WTC11 (cell line): ENCODE results near the gene TAS2R43. TPM values are rescaled to one million over a fixed set of nuclear protein-coding genes. Genes with fewer than 3 reads are reported as not detected.

ENCODE experiments used
- ATAC-seq: fragments of 200-7000 bp; cut with Tn5 transposase; 2 replicates; pipeline ENCODE4 v1.10.0; 2021; ENCODE audit warnings: mild to moderate bottlenecking, moderate library complexity
- CTCF ChIA-PET: fragments of 300-600 bp; sonication (Branson Sonifier 250); formaldehyde crosslinking; loops from one replicate; lab custom pipeline; 2021; ENCODE audit warnings: antibody characterized with exemption; lab: Charles Lee
- POLR2A ChIA-PET: fragments of 350-600 bp; sonication (Branson Sonifier 250); formaldehyde crosslinking; loops from one replicate; lab custom pipeline; 2021; ENCODE audit warnings: antibody characterized with exemption; lab: Charles Lee
- DNase-seq: peaks from one replicate; pipeline ENCODE4 v3.0.0; 2021; ENCODE audit warnings: low spot score
- H3K27ac Mint-ChIP-seq: 2 replicates; pipeline ENCODE4 v1.8.0; 2021; ENCODE audit warnings: mixed read lengths
- H3K27me3 Mint-ChIP-seq: 2 replicates; pipeline ENCODE4 v1.8.0; 2021; ENCODE audit warnings: low read depth, mild to moderate bottlenecking, moderate library complexity, mixed read lengths
- H3K36me3 Mint-ChIP-seq: 2 replicates; pipeline ENCODE4 v1.8.0; 2021; ENCODE audit warnings: mixed read lengths
- H3K4me1 Mint-ChIP-seq: 2 replicates; pipeline ENCODE4 v1.8.0; 2022; ENCODE audit warnings: mixed read lengths
- H3K4me3 Mint-ChIP-seq: 2 replicates; pipeline ENCODE4 v1.8.0; 2021; ENCODE audit warnings: mild to moderate bottlenecking, moderate library complexity, mixed read lengths
- H3K9me3 Mint-ChIP-seq: 2 replicates; pipeline ENCODE4 v1.8.0; 2021; ENCODE audit warnings: mixed read lengths
- AFF4 ChIP-seq: sonication (generic); formaldehyde crosslinking; IDR thresholded peaks from 2 replicates; pipeline ENCODE4 v1.8.1; 2023; ENCODE audit warnings: mild to moderate bottlenecking, missing genetic modification reagents, borderline replicate concordance
- ERG ChIP-seq: fragments of 250-450 bp; sonication (Bioruptor Pico); IDR thresholded peaks from 2 replicates; pipeline ENCODE4 v1.8.0; 2021; ENCODE audit warnings: mild to moderate bottlenecking
- ESRRA ChIP-seq: sonication (generic); formaldehyde crosslinking; IDR thresholded peaks from 2 replicates; pipeline ENCODE4 v1.8.1; 2022; ENCODE audit warnings: mild to moderate bottlenecking, missing genetic modification reagents, borderline replicate concordance
- HMGXB4 ChIP-seq: sonication (generic); formaldehyde crosslinking; IDR thresholded peaks from 2 replicates; pipeline ENCODE4 v1.8.1; 2023; ENCODE audit warnings: mild to moderate bottlenecking, moderate library complexity, missing genetic modification reagents
- IRF2 ChIP-seq: sonication (generic); formaldehyde crosslinking; IDR thresholded peaks from 2 replicates; pipeline ENCODE4 v1.8.0; 2022; ENCODE audit warnings: low read depth, missing genetic modification reagents, borderline replicate concordance
- MAX ChIP-seq: sonication (generic); formaldehyde crosslinking; IDR thresholded peaks from 2 replicates; pipeline ENCODE4 v1.8.0; 2022; ENCODE audit warnings: mild to moderate bottlenecking, missing genetic modification reagents
- NFATC4 ChIP-seq: fragments of 250-450 bp; sonication (Bioruptor Pico); IDR thresholded peaks from 2 replicates; pipeline ENCODE4 v1.9.0; 2021; ENCODE audit warnings: mild to moderate bottlenecking
- NR1H2 ChIP-seq: sonication (generic); formaldehyde crosslinking; IDR thresholded peaks from 2 replicates; pipeline ENCODE4 v1.9.0; 2021; ENCODE audit warnings: mild to moderate bottlenecking, moderate library complexity, missing genetic modification reagents
- PRRX2 ChIP-seq: fragments of 250-450 bp; sonication (Bioruptor Pico); IDR thresholded peaks from 2 replicates; pipeline ENCODE4 v1.8.0; 2021; ENCODE audit warnings: mild to moderate bottlenecking
- TEAD1 ChIP-seq: sonication (generic); formaldehyde crosslinking; IDR thresholded peaks from 2 replicates; pipeline ENCODE4 v1.8.0; 2022; ENCODE audit warnings: mild to moderate bottlenecking, missing genetic modification reagents
- USF1 ChIP-seq: sonication (generic); formaldehyde crosslinking; IDR thresholded peaks from 2 replicates; pipeline ENCODE4 v1.8.0; 2022; ENCODE audit warnings: mild to moderate bottlenecking, missing genetic modification reagents
- USF2 ChIP-seq: sonication (generic); formaldehyde crosslinking; IDR thresholded peaks from 2 replicates; pipeline ENCODE4 v1.8.1; 2023; ENCODE audit warnings: mild to moderate bottlenecking, missing genetic modification reagents, moderate library complexity
- ZNF138 ChIP-seq: sonication (generic); formaldehyde crosslinking; conservative IDR thresholded peaks from 2 replicates; pipeline ENCODE4 v1.8.1; 2022; ENCODE audit warnings: mild to moderate bottlenecking, moderate library complexity, missing genetic modification reagents
- ZNF232 ChIP-seq: sonication (generic); formaldehyde crosslinking; IDR thresholded peaks from 2 replicates; pipeline ENCODE4 v1.8.0; 2022; ENCODE audit warnings: mild to moderate bottlenecking, missing genetic modification reagents
- ZNF263 ChIP-seq: sonication (generic); formaldehyde crosslinking; IDR thresholded peaks from 2 replicates; pipeline ENCODE4 v1.8.1; 2022; ENCODE audit warnings: low read depth, mild to moderate bottlenecking, moderate library complexity, missing genetic modification reagents
- total RNA-seq: library from RNA; stranded (reverse); gene quantifications from 3 replicates; pipeline ENCODE4 v1.2.3, GENCODE V29; 2021
- TF ChIP-seq, protein P1 (sequence below): sonication (generic); formaldehyde crosslinking; IDR thresholded peaks from 2 replicates; pipeline ENCODE4 v1.8.0; 2023; ENCODE audit warnings: missing genetic modification reagents
- TF ChIP-seq, protein P2 (sequence below): sonication (generic); formaldehyde crosslinking; IDR thresholded peaks from 2 replicates; pipeline ENCODE4 v1.8.0; 2023; ENCODE audit warnings: mild to moderate bottlenecking, missing genetic modification reagents
- TF ChIP-seq, protein P3 (sequence below): fragments of 250-450 bp; sonication (Bioruptor Pico); IDR thresholded peaks from 2 replicates; pipeline ENCODE4 v1.9.0; 2021; ENCODE audit warnings: mild to moderate bottlenecking, borderline replicate concordance

Gene TAS2R43
- total RNA-seq, 1 experiment from 2014 or later = 0.28 TPM

DNA sequence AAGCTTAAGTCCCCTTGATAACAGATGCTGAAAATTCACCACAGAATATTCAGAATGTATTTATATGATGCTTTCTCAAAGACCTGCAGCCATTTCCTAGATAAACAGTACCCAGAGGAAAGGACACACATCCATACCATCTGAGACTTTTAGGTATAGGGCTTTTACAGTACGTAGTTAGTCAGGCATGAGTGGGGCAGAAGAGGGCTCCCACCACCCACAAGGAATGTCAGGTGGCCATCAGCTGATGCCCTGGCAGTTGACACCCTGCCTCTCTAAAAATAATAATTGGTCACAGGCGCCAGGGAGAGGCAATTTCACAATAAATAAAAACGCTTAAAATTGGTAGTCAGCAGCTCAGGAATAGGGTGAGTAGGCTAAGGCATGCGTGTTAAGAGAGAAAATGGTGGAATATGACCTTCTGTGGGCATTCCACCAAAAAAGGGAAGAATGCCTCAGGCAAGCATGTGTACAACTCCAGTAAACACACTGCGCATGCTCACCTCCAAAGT lies 22.2 kb downstream of the TAS2R43 start:
- Mint-ChIP-seq H3K27me3 (peaks cover 24% of the 10 kb centered on the region), H3K4me3 (no peak overlapping the region), H3K9me3 (0 out of 2 replicates have a peak, but pooled peaks cover 5% of the 10 kb centered on the region), H3K36me3 (no peaks in the 10 kb centered on the region), H3K4me1 (peaks cover 17% of the 10 kb centered on the region), H3K27ac (no peak overlapping the region)
- ATAC-seq (no peak), DNase-seq (no peak)
- POLR2A ChIA-PET = interaction anchor here (0.6 kb wide), 1 partner anchor 56 kb away, joined by 3 read pairs; no protein-coding TSS in a partner anchor
- TF ChIP-seq NR1H2 = no peak
- no peak for TF ChIP-seq NFATC4
- TF ChIP-seq IRF2 (CRISPR knock-in tag) = no peak
- no peak for TF ChIP-seq PRRX2 (CRISPR knock-in tag)
- TF ChIP-seq ZNF232 = no peak
- TF ChIP-seq ZNF138 (CRISPR knock-in tag) = no peak
- CTCF ChIA-PET = interaction anchor here (0.6 kb wide), 1 partner anchor 112 kb away, joined by 3 read pairs; no protein-coding TSS in a partner anchor

GRCh38 chr12:11067514-11067913 lies 24.6 kb downstream of the TAS2R43 start:
- peaks cover 14% of the 10 kb centered on the region for H3K27me3 Mint-ChIP-seq
- ChIA-PET POLR2A (no interaction called here), CTCF (no interaction called here)
- no peak overlapping the region for H3K4me3 Mint-ChIP-seq
- H3K27ac Mint-ChIP-seq = no peak overlapping the region
- no peaks in the 10 kb centered on the region for H3K36me3 Mint-ChIP-seq
- H3K4me1 Mint-ChIP-seq = peaks cover 17% of the 10 kb centered on the region
- H3K9me3 Mint-ChIP-seq = 0 out of 2 replicates have a peak, but pooled peaks cover 5% of the 10 kb centered on the region
- DNase-seq (no peak), ATAC-seq (no peak)
- no peak for TF ChIP-seq HMGXB4 (CRISPR knock-in tag)
- no peak for TF ChIP-seq ESRRA (CRISPR knock-in tag)
- no peak for TF ChIP-seq USF1 (CRISPR knock-in tag)
- no peak for TF ChIP-seq ERG
- TF ChIP-seq, protein P1, sequence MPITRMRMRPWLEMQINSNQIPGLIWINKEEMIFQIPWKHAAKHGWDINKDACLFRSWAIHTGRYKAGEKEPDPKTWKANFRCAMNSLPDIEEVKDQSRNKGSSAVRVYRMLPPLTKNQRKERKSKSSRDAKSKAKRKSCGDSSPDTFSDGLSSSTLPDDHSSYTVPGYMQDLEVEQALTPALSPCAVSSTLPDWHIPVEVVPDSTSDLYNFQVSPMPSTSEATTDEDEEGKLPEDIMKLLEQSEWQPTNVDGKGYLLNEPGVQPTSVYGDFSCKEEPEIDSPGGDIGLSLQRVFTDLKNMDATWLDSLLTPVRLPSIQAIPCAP (CRISPR knock-in tag) = no peak
- no peak for TF ChIP-seq USF2 (CRISPR knock-in tag)
- TF ChIP-seq ZNF263 (CRISPR knock-in tag) = no peak
- no peak for TF ChIP-seq TEAD1 (CRISPR knock-in tag)
- TF ChIP-seq, protein P2, sequence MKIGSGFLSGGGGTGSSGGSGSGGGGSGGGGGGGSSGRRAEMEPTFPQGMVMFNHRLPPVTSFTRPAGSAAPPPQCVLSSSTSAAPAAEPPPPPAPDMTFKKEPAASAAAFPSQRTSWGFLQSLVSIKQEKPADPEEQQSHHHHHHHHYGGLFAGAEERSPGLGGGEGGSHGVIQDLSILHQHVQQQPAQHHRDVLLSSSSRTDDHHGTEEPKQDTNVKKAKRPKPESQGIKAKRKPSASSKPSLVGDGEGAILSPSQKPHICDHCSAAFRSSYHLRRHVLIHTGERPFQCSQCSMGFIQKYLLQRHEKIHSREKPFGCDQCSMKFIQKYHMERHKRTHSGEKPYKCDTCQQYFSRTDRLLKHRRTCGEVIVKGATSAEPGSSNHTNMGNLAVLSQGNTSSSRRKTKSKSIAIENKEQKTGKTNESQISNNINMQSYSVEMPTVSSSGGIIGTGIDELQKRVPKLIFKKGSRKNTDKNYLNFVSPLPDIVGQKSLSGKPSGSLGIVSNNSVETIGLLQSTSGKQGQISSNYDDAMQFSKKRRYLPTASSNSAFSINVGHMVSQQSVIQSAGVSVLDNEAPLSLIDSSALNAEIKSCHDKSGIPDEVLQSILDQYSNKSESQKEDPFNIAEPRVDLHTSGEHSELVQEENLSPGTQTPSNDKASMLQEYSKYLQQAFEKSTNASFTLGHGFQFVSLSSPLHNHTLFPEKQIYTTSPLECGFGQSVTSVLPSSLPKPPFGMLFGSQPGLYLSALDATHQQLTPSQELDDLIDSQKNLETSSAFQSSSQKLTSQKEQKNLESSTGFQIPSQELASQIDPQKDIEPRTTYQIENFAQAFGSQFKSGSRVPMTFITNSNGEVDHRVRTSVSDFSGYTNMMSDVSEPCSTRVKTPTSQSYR (CRISPR knock-in tag) = no peak
- no peak for TF ChIP-seq MAX (CRISPR knock-in tag)
- TF ChIP-seq AFF4 (CRISPR knock-in tag) = no peak
- TF ChIP-seq, protein P3, sequence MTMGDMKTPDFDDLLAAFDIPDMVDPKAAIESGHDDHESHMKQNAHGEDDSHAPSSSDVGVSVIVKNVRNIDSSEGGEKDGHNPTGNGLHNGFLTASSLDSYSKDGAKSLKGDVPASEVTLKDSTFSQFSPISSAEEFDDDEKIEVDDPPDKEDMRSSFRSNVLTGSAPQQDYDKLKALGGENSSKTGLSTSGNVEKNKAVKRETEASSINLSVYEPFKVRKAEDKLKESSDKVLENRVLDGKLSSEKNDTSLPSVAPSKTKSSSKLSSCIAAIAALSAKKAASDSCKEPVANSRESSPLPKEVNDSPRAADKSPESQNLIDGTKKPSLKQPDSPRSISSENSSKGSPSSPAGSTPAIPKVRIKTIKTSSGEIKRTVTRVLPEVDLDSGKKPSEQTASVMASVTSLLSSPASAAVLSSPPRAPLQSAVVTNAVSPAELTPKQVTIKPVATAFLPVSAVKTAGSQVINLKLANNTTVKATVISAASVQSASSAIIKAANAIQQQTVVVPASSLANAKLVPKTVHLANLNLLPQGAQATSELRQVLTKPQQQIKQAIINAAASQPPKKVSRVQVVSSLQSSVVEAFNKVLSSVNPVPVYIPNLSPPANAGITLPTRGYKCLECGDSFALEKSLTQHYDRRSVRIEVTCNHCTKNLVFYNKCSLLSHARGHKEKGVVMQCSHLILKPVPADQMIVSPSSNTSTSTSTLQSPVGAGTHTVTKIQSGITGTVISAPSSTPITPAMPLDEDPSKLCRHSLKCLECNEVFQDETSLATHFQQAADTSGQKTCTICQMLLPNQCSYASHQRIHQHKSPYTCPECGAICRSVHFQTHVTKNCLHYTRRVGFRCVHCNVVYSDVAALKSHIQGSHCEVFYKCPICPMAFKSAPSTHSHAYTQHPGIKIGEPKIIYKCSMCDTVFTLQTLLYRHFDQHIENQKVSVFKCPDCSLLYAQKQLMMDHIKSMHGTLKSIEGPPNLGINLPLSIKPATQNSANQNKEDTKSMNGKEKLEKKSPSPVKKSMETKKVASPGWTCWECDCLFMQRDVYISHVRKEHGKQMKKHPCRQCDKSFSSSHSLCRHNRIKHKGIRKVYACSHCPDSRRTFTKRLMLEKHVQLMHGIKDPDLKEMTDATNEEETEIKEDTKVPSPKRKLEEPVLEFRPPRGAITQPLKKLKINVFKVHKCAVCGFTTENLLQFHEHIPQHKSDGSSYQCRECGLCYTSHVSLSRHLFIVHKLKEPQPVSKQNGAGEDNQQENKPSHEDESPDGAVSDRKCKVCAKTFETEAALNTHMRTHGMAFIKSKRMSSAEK (CRISPR knock-in tag) = no peak
